NCI-H446 treated with DMSO at 0.1 percent for 48 hours (cell line): ENCODE data around the gene CD2BP2.

Experiments
- DNase-seq: peaks from one replicate; lab custom pipeline; 2025; lab: John Stamatoyannopoulos, UW

CD2BP2 gene

DNA sequence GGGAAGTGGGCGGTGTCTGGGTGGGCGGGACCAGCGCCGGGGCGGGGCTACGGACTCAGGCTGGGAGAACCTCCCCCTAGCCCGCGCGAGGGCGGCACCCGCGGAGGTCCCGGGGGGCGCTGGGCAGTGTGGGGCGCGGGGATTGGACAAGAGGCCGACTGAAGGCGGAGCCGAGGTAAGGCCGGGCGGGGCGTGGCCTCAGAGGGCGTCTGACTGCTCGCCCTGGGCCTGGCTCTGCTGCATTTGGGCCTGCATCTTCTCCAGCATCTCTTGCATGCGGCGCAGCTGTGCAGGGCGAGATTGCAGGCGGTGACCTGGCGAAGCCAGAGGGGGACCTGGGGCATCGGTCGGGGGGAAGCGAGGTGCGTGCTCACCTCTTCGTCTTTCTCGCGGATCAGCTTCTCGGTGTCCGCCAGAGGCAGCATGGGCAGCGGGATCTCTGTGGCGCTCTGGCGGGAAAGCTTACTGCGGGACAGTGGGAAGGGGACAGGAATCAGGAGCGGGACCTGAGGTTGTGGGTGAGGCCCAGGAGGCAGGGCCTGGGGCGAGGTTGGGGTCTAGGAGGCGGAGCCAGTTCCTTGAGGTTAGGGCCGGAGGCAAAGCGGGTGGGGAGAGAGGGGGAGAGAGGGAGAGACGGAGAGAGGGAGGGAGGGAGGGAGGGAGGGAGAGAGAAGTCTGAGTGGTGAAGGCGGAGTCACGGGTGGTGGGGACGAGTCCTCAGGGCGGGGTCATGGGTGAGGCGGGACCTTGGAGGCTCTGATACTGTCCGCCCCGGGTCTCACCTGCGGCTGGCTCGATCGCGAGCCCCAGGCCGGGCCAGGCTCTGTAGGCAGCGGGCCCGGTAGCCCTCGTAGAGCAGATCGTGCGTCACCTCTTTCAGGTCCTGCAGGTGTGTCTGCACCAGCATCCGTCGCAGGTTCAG is 23.4 kb upstream of the CD2BP2 start:
- peak; percentile 92 for DNase-seq

DNA sequence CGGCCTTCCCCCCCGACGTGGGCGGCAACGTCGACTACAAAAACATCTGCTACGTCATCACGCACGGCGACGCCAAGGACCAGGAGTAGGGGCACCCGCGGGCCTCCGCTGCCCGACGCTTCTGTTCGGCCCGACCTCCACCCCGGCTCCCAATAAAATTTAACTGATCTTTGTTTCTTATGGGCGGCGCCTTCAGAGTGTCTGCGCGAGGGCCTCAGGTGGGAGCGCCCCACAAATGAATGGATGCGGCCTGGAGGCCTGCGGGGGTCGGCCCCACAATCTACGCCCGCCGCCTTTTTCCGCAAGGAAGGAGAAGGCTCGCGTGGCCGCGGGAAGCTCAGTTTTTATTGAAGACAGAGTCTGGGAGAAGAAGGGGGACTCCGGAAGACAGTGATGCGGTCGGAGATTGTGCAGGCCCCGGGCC is 22.7 kb upstream of the CD2BP2 start:
- DNase-seq: peak; percentile 68

DNA sequence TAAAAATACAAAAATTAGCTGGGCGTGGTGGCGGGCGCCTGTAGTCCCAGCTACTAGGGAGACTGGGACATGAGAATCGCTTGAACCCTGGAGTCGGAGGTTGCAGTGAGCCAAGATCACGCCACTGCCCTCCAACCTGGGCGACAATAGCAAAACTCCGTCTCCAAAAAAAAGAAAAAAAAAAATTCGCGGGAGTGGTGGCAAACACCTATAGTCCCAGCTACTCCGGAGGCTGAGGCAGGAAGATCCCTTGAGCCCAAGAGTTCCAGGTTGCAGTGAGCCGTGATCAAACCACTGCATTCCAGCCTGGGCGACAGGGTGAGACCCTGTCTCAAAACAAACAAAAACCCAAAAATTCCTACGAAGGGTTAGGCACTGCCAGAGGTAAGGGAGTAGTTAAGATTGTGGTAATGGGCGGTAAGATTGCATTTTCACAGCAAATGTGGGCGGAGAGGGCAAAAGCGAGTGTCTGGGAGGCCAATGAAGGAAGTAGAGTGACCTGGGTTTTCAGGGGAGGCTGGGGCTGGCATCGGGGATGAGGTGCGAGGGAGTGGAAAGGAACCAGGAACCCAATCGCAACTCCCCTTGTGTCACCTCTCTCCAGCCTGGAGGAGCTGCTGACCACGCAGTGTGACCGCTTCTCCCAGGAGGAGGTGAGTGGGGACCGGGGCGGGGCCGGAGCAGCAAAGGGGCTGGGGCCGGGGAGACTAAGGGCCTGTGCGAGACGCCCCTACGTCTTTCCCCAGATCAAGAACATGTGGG is 22.1 kb upstream of the CD2BP2 start:
- DNase-seq: no peak

DNA sequence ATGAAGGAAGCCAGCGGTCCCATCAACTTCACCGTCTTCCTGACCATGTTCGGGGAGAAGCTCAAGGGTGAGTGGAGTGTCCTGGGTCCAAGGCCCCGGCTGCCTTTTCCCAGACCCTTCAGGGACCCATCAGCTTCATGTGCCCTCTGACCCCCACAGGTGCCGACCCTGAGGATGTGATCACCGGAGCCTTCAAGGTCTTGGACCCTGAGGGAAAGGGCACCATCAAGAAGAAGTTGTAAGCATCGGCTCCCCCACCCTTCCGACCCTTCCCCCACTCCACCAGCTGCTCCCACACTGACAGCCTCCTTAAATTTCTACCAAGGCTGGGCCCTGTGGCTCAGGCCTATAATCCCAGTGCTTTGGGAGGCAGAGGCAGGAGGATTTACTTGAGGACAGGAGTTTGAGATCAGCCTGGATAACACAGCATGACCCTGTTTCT is 21.4 kb upstream of the CD2BP2 start:
- no peak for DNase-seq

DNA sequence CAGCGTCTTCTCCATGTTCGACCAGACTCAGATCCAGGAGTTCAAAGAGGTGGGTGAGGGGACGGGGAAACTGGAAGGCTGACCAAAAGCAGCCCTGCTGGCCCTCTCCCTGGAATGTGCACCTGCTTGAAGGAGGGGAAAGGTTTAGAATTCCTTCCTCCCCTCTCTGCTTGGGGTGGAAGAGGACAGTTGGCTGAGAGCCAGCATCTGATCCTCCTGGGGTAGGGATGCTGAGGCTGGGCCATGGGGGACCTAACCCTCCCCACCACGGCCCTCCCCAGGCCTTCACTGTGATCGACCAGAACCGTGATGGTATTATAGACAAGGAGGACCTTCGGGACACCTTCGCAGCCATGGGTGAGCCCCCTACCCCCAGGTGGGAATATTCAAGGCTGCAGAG is 20.8 kb upstream of the CD2BP2 start:
- no peak for DNase-seq

DNA sequence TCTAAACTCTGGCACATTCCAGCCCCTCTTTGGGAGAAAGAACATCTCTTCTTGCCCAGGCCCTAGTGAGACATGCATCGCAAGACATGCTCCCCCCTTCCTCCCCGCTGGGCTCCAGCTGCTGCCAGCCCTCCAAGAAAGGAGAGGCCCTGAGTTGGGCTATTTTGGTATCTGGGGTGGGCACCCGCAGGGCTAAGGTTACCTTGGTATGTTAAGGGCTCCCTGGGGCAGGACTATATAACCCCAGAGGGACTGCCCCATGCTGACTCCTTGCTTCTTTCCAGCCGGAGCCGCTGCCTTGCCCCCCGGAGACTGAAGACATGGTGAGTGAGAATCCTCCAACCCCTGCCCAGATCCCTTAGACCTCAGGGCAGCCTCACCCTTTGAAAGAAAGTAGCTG is 19.4 kb upstream of the CD2BP2 start, which contains the start of gene MYL11:
MYL11 (plus strand) TSS at position 265 of the 400 bp plus-strand sequence; CDS start at position 321, 56 bp downstream.
- DNase-seq: no peak

DNA sequence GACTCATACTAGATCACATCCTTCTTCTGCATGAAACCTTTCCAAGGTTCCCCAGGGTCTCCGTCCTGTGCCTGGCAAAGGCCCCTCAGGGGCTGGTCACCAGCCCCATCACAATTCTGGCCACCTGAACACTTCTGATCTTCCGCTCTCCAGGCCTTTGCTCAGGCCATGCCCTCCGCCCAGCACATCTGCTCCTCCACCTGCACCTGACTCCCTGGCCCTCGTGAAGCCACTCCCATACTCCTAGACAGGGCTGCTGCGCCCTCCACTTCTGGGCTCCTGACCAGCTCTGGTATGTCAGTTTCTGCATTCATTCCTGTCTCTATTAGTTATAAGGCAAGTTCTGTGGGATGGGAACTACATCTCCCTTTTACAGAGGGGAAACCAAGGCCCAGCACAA is 17.6 kb upstream of the CD2BP2 start:
- DNase-seq: no peak

DNA sequence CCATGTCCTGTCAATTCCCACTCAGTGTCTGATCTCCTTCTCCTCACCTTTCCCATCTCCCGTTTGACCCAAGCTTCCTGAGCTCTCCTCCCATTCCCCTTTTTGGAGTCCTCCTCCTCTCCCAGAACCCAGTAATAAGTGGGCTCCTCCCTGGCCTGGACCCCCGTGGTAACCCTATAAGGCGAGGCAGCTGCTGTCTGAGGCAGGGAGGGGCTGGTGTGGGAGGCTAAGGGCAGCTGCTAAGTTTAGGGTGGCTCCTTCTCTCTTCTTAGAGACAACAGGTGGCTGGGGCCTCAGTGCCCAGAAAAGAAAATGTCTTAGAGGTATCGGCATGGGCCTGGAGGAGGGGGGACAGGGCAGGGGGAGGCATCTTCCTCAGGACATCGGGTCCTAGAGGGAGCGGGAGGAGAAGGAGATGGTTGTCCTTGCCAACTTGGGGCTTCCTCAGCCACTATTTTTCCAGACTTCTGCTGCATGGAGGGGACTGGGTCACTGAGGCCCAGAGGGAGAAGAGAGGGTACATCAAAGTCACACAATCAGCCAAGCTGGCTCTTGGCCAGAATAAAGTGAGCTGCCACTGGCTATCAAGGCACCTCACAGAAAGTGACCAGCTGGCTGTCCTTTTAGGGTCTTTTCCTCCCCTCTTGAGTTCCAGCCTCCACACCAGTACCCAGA is 17.1 kb upstream of the CD2BP2 start:
- no peak for DNase-seq

DNA sequence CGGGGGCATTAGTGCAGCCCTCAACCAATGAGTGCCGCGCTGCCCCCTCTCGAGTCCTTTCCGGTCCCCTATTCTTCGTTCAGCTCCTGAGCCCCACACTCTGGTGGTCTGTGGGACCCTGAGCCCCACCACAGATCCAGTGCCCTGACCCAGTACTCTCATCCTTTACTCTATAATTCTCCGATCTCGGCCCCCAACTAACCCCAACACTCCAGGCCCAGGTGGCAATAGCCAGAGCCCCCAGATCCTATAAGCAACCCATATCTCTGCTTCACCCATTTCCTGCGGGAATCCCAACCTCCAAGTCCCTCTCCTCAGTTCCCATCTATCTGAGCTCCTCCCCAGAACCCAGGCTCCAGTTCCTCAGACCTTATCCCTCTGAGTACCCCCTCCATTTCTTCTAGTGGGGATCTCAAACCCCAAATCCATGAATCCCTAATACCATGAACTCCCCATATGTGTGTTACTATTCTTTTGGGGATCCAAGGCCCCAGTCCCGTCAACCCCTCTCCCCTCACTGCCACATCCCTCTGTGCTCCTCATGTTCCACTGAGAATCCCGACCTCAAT is 16.2 kb upstream of the CD2BP2 start:
- no peak for DNase-seq

DNA sequence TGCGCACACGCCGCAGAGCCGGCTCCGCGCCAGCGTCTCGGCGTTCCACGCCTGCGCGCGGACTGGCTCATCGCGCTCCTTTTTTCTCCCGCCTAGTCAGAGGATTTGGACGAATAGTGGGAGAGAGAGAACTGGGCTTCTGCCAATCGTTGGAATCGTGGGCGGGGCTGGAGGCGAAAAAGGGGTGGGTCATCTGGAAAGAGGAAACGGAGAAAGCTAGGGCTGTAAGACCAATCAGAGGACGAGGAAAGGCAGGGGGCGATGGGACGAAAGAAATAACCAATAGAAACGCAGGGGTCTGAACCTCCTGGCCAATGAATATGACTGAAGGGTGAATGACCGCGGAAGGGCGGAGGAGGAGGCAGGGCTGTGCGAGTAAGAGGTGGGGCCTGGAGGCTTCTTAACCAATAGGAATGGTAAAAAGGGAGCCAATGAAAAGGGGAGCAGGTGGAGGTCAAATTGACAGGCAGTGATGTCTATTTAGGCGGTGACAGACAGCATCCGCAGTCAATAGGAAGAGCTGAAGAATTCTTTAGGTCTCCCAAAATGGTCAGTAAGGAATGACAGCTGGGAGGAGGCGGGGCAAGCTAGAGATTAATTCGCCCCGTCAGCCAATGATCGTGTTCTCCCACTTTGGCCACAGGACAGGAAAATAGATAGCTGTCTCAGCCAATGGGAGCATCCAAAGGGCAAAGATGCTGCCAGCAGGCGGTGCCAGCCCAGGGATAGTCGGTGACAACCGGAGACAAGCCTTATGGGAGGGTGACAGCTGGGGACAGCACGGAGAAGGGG is 15.5 kb upstream of the CD2BP2 start, which contains the start of gene TBC1D10B:
TBC1D10B (minus strand) TSS at position 39 of the 792 bp plus-strand sequence. CDS start 311 bp downstream, outside the sequence.
- DNase-seq: peak; percentile 100

DNA sequence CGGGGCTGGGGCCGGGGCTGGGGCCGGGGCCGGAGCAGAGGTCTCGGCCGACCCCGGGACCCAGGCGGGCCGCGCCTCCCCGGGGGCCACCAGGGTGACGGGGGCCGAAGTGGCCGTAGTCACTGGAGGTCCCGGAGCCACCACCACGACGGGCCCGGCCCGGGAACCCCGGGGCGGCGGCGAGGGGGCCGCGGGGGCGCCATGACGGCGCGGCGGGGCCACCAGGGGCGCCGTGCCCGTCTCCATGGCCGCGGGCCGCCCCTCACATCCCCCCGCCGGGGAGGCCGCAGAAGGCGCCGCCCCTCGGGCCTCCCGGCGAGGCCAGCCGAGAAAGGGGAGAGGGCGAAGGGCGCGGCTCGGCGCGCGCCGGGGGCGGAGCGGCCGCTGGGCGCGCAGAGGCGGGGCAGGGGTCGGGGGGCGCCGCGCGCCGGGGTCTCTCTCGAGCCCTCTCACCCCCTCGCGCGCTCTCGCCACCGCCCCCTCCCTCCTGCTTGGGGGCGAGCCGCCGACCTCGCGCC is 14.9 kb upstream of the CD2BP2 start:
- DNase-seq: no peak

DNA sequence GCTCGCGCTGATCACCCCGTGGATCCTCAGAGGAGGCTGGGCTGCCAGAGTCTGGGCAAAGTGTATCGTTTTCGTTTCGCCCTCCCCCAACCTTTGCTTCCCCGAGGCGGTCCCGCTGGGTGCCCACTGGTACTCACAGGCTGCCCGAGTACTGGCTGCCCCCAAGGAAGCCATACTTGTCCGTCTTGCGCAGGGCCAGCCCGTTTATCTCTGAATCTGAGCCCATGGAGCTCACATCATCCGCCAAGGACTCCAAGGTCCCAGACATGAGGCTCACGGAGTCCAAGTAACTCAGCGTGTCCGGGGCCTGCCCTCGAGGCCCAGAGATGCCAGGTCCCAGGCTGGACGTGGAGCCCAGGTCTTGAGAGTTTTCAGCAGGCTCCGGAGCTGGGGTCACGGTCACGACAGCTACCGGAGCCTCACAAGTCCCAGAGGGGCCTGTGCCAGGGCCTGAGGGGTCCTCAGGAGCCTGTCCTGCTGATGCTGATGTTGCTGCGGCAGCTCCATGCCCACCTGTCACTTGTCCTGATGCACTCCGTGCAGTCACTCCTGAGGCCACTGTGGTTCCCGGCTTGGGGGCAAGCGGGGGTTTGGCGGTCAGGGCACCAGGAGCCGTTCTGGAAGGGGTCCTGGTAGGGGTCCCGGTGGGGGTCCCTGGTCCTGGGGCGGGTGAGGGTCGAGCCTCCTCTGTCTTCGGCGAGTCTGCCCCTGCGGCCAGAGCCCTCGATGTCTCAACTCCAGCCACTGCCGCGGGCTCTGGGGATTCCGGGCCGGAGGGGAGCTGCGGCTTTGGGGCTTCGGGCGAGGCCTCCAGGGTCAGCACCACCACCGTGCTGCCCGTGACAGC is 14.2 kb upstream of the CD2BP2 start:
- no peak for DNase-seq

DNA sequence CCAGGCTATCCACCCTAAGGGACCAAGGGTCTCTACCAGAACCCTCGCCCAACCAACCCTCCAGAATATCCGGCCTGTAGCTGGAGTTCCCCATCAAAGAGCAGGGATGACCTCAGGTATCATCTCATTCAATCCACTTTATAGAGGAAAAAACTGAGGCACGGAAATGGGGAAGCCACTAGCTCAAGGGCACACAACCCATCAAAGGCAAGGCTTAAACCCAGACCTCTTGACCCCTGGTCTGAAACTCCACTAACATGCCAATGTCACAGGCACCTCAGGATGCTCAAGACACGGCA is 13.6 kb upstream of the CD2BP2 start:
- no peak for DNase-seq

DNA sequence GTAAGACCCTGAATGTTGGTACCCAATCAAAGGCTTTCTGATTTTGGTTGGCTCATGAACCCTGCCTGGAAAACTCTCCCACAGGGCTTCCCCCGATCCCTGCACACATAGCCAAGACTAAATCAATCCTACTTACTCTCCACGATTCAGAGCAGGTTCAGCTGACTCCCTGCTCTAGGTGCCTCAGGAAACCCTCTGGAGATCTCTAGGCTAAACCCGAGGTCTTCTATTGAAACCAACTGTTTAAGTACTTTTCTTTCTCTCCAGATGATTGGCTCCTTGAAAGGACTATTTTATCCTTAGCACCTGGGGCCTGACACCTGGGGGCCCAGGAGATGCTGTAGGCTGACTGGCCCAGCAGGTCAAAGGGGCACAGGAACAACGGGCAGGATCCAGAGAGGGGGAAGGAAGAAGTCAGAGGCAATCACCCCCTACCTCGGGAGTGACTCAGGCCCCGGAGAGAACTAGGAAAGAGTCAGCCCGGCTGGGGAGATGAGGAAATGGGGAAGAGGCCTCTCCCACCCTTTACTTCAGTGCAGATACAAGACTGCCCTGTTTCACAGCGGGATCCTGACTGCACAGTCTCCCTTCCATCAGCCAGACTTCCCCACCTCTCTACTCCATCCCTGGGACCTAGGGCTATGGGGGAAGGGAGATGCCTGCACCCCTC is 13.1 kb upstream of the CD2BP2 start:
- no peak for DNase-seq

DNA sequence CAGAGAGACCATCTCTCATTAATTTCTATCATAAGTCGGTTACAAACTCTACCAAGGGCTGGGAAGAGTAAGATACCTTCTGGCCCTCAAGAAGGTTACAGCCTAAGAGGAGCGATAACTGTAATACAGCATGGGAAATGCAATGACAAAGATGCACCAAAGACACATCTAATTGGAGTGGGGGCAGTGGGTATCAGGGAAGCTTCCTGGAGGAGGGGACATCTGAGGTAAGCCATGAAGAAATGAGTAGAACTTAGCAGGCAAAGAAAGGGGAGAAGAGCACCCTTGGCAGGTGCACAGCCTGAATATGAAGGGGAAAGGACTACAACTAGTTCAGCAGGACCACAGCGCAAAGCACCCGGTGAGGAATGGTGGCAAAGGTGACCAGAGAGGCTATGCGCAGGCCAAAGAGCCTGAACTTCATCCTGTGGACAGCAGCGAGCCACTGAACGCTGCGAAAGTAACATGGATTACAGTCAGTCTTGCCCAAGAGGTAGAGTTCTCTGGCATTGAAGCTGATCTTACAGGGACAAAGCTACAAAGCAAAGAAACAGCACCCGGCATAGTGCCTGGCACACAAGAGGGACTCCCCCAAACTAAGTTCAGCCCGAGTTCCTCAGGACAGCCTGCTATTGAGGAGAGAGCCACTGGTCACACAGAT is 12.4 kb upstream of the CD2BP2 start:
- DNase-seq: no peak

DNA sequence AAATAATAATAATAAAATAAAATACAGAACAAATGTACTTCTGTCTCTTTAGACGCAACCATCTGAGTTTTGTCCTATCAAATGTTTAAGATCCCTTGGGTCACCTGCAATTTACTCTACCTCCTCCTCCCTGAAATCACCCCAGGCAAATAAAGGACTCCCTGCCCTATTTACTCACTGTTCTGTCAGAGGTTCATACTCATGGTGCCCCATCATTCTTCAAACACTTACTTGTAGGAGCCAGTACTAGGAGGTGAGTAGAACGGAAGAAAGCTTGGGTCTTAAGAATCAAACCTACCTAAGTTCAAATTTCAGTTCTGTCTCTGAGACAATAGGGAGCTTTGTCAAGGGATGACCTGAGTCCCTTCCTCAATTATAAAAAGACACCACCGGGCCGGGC is 11.4 kb upstream of the CD2BP2 start:
- no peak for DNase-seq

DNA sequence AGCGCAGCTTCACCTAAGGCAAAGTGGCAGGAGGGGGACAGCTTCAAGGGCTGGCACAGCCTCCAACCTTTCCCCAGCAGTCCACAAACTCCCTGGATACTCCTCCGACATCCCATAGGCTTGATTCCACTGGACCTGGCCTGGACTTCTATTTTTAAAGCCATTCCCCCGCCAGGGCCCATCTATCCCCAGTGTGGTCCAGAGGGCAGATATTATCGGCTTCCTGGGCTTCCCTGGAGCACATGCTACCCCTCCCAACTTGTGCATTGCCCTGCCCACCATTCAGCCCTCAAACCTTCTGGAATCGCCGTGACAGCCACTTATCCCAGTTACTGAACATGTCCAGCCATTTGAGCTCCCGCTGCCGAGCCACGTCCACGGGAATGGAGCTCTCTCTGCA is 10.1 kb upstream of the CD2BP2 start:
- no peak for DNase-seq

DNA sequence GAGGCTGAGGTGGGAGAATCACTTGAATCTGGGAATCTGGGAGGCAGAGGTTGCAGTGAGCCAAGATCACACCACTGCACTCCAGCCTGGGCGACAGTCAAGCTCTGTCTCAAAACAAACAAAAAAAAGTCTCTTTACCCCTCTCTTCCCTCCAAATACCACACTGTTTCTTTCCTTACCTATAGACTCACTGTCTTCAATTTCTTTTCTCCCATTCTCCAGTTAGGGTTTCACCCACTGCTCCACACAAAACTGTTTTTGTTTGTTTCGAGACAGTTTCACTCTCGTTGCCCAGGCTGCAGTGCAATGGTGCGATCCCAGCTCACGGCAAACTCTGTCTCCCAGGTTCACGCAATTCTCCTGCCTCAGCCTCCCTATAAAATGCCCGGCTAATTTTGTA is 6.1 kb upstream of the CD2BP2 start:
- no peak for DNase-seq

DNA sequence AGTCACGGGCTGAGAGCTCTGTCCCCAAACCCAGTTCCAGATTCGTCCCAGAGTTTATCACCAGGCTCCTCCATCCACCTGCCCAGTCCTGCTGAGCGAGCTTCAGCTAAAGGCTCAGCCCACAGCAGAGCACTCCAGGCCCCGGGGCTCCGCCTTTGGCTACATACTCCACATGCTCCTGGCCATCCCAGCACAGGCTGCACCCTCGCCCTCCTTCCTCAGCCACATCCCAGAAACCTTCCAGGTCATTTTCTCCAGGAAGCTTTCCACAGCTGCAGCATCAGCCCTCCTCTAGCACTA is 4.7 kb upstream of the CD2BP2 start:
- no peak for DNase-seq
